NB4 (cell line): ENCODE data around the gene HDAC4.

ENCODE experiments used
- MYC ChIP-seq: IDR thresholded peaks from 2 replicates; pipeline ENCODE4 v1.6.1; 2011; ENCODE audit warnings: low read depth, low read length
- POLR2A ChIP-seq: IDR thresholded peaks from 2 replicates; pipeline ENCODE4 v1.6.1; 2011; ENCODE audit warnings: mild to moderate bottlenecking; ENCODE audit not compliant: insufficient read length; ENCODE audit errors: extremely low read depth
- TF ChIP-seq, protein P1 (sequence below): IDR thresholded peaks from one replicate; pipeline ENCODE4 v1.5.1; 2012; ENCODE audit warnings: low read depth, low read length

- TF ChIP-seq POLR2A (no peak), MYC (no peak)
- TF ChIP-seq, protein P1, sequence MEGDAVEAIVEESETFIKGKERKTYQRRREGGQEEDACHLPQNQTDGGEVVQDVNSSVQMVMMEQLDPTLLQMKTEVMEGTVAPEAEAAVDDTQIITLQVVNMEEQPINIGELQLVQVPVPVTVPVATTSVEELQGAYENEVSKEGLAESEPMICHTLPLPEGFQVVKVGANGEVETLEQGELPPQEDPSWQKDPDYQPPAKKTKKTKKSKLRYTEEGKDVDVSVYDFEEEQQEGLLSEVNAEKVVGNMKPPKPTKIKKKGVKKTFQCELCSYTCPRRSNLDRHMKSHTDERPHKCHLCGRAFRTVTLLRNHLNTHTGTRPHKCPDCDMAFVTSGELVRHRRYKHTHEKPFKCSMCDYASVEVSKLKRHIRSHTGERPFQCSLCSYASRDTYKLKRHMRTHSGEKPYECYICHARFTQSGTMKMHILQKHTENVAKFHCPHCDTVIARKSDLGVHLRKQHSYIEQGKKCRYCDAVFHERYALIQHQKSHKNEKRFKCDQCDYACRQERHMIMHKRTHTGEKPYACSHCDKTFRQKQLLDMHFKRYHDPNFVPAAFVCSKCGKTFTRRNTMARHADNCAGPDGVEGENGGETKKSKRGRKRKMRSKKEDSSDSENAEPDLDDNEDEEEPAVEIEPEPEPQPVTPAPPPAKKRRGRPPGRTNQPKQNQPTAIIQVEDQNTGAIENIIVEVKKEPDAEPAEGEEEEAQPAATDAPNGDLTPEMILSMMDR, result no peak
These were observed 374.8 kb downstream of the HDAC4 start for GRCh38 chr2:239025951-239026461.
